Mammary epithelial cell (primary cell): ENCODE results near the gene FGF18.

Experiments used
- CTCF ChIP-seq, 2 donors: IDR thresholded peaks in 1 of 2; conservative IDR thresholded peaks in 1 of 2; 2 replicates each; pipeline ENCODE4 v1.5.1; 2011 to 2012; ENCODE audit warnings: inconsistent platforms in 2 of 2, low read length in 2 of 2, mild to moderate bottlenecking in 2 of 2, control low read depth in 1 of 2, low read depth in 1 of 2; ENCODE audit not compliant: insufficient read depth in 1 of 2; ENCODE audit errors: extremely low read depth in 1 of 2
- EZH2 ChIP-seq: IDR thresholded peaks from 2 replicates; pipeline ENCODE4 v1.6.1; 2012; ENCODE audit warnings: low read length, inconsistent platforms, borderline replicate concordance

- TF ChIP-seq CTCF (conservative IDR thresholded peaks at IDR 0.05 in 1 of 2, IDR thresholded peaks at IDR 0.05 in 1 of 2; ENCODE audit: extremely low read depth in 1 of 2, insufficient read depth in 1 of 2, low read depth in 1 of 2, low read length in 2 of 2) (no peak), EZH2 (no peak)
These were observed 73.3 kb downstream of the FGF18 start for GRCh38 chr5:171492781-171493180.
